ENCODE measurements around the gene CFAP97. TPM values are rescaled to one million over a fixed set of nuclear protein-coding genes. Genes with fewer than 3 reads are reported as not detected.
"Not testable (repeated sequence)": the region's sequence is repeated elsewhere in the genome, so short reads cannot be mapped to it uniquely, and the experiment has no call there.

CFAP97 gene
- total RNA-seq, 4 donors from 2014 or later = 6.5 to 14.1 (median 10.8) TPM

- no peaks in the 10 kb centered on the region for H3K9me3 ChIP-seq
- H3K27ac ChIP-seq = no peak overlapping the region
- DNase-seq = no peak
- H3K27me3 ChIP-seq = no peaks in the 10 kb centered on the region
- intact Hi-C loops (cut with DNase I; ENCODE audit: low total_unique reads) (loop anchor here (2.0 to 10.0 kb wide), 3 partner anchors 265 to 461 kb away; partner anchors contain the start of gene CCDC110), in situ Hi-C loops (cut with MboI; ENCODE audit: low sequenced_read_pairs in 4 of 4) (loop anchor here in 3 of 4 donors (10.0 to 25.0 kb wide), 3 partner anchors 181 to 406 kb away; partner anchors contain the start of genes ANKRD37 (in 3 of the 3) and LRP2BP (in 3 of the 3))
- H3K4me1 ChIP-seq = peaks cover 16 to 27% of the 10 kb centered on the region in 2 donors
- no peak overlapping the region for H3K4me3 ChIP-seq
- no peak for TF ChIP-seq POLR2A (IDR thresholded peaks at IDR 0.05)
- TF ChIP-seq, protein P1, sequence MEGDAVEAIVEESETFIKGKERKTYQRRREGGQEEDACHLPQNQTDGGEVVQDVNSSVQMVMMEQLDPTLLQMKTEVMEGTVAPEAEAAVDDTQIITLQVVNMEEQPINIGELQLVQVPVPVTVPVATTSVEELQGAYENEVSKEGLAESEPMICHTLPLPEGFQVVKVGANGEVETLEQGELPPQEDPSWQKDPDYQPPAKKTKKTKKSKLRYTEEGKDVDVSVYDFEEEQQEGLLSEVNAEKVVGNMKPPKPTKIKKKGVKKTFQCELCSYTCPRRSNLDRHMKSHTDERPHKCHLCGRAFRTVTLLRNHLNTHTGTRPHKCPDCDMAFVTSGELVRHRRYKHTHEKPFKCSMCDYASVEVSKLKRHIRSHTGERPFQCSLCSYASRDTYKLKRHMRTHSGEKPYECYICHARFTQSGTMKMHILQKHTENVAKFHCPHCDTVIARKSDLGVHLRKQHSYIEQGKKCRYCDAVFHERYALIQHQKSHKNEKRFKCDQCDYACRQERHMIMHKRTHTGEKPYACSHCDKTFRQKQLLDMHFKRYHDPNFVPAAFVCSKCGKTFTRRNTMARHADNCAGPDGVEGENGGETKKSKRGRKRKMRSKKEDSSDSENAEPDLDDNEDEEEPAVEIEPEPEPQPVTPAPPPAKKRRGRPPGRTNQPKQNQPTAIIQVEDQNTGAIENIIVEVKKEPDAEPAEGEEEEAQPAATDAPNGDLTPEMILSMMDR (IDR thresholded peaks at IDR 0.05 in 4 of 5, conservative IDR thresholded peaks at IDR 0.05 in 1 of 5) = no peak
- no peak for ATAC-seq
- no peaks in the 10 kb centered on the region for H3K36me3 ChIP-seq
Observed at GRCh38 chr4:185205697-185206342, 2.0 kb upstream of the CFAP97 start.

DNA sequence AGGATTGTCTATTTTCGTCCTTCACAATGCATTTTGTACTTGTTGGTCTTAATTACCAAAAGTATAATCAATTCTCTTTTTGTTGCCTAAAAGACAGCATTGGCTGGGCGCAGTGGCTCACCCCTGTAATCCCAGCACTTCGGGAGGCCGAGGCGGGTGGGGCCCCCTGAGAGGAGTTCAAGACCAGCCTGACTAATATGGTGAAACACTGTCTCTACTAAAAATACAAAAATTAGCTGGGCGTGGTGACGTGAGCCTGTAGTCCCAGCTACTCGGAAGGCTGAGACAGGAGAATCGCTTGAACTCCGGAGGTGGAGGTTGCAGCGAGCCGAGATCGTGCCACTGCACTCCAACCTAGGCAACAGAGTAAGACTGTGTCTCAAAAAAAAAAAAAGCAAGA, 1.3 kb upstream of the CFAP97 start:
- in situ Hi-C loops (cut with MboI; ENCODE audit: low sequenced_read_pairs in 4 of 4) (loop anchor here in 3 of 4 donors (10.0 to 25.0 kb wide), 3 partner anchors 182 to 407 kb away; partner anchors contain the start of genes ANKRD37 (in 3 of the 3) and LRP2BP (in 3 of the 3)), intact Hi-C loops (cut with DNase I; ENCODE audit: low total_unique reads) (loop anchor here (2.0 to 10.0 kb wide), 3 partner anchors 266 to 460 kb away; partner anchors contain the start of gene CCDC110)
- H3K4me3 ChIP-seq, H3K9me3 ChIP-seq, ATAC-seq, DNase-seq, H3K27me3 ChIP-seq, H3K36me3 ChIP-seq: not testable (repeated sequence)
- Histone ChIP-seq H3K4me1 (peaks cover 13 to 25% of the 10 kb centered on the region in 2 donors), H3K27ac (peak overlapping the region in 2 of 4 donors; percentile 85 to 99)

DNA sequence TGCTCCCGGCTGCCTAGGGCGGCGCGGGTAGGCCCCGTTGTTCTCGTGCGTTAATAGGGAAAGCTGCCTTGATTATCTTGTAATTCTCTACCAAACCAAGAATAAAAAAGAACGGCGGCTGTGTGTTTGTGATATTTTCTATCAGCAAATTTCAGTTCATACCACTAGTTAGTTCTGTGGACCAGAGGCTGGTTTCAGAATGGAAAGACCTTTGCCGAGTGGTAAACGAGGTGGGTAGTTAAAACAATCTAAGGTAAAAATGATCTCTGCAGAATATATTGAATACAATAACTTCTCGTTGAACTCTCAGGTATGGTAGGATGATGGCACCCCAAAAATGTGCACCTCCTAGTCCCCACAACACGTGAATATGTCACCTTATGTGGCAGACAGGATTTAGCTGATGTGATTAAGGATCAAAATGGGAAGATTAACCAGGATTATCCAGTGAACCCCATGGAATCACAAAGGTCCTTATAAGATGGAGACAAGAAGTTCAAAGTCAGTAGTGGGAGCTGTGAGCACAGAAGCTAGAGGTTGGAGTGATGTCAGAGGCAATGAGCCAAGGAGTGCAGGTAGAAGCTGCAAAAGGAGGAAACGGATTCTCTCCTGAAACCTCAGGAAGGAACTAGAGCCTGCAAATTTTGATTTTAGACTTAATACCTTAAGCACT, 574 bp upstream of the CFAP97 start:
- in situ Hi-C loops (cut with MboI; ENCODE audit: low sequenced_read_pairs in 4 of 4) (loop anchor here in 3 of 4 donors (10.0 to 25.0 kb wide), 3 partner anchors 183 to 408 kb away; partner anchors contain the start of genes ANKRD37 (in 3 of the 3) and LRP2BP (in 3 of the 3)), intact Hi-C loops (cut with DNase I; ENCODE audit: low total_unique reads) (loop anchor here (2.0 to 10.0 kb wide), 5 partner anchors 62 to 557 kb away; partner anchors contain the start of genes CASP3, CCDC110, PRIMPOL and SLC25A4)
- TF ChIP-seq POLR2A (IDR thresholded peaks at IDR 0.05) = no peak
- TF ChIP-seq, protein P1 (IDR thresholded peaks at IDR 0.05 in 4 of 5, conservative IDR thresholded peaks at IDR 0.05 in 1 of 5) = peak in 1 of 5 experiments; percentile 1
- ATAC-seq = no peak
- no peak for DNase-seq
- no peaks in the 10 kb centered on the region for H3K27me3 ChIP-seq
- H3K36me3 ChIP-seq = no peaks in the 10 kb centered on the region
- H3K27ac ChIP-seq = peak overlapping the region; percentile 85 to 99 (median 97)
- H3K9me3 ChIP-seq = no peaks in the 10 kb centered on the region
- peaks cover 13 to 25% of the 10 kb centered on the region in 2 donors for H3K4me1 ChIP-seq
- peak overlapping the region; percentile 52 to 83 (median 64) for H3K4me3 ChIP-seq

DNA sequence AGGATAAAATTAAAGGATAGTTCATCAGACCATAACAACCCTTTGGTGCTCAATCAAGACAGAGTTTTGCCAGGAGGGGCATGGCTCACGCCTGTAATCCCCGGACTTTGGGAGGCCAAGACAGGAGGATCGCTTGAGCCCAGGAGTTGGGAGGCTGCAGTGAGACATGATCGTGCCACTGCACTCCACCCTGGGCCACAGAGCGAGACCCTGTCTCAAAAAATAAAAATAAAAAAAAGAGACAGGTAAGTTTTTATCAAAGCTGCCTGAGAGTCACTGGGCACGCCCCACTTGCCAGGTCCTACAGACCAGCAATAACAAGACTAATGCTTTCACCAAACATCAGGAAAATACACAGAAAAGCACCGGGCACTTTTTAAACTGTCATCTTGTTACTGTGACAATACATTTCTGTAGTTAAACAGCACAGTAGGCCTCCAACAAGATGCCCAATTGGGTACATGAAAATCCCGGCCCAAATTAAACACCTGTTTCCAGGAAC, 765 bp downstream of the CFAP97 start:
- ATAC-seq (no peak), DNase-seq (no peak)
- peak overlapping the region; percentile 63 to 87 (median 74) for H3K4me3 ChIP-seq
- peaks cover 9 to 25% of the 10 kb centered on the region in 2 donors for H3K4me1 ChIP-seq
- TF ChIP-seq, protein P1 (IDR thresholded peaks at IDR 0.05 in 4 of 5, conservative IDR thresholded peaks at IDR 0.05 in 1 of 5) = no peak
- no peak for TF ChIP-seq POLR2A (IDR thresholded peaks at IDR 0.05)
- in situ Hi-C loops (cut with MboI; ENCODE audit: low sequenced_read_pairs in 4 of 4) (loop anchor here in 3 of 4 donors (10.0 to 25.0 kb wide), 3 partner anchors 184 to 409 kb away; partner anchors contain the start of genes ANKRD37 (in 3 of the 3) and LRP2BP (in 3 of the 3)), intact Hi-C loops (cut with DNase I; ENCODE audit: low total_unique reads) (loop anchor here (2.0 to 10.0 kb wide), 5 partner anchors 61 to 666 kb away; partner anchors contain the start of genes CASP3, PRIMPOL and SLC25A4)
- H3K9me3 ChIP-seq = no peaks in the 10 kb centered on the region
- H3K27me3 ChIP-seq = no peaks in the 10 kb centered on the region
- H3K27ac ChIP-seq = peak overlapping the region; percentile 85 to 99 (median 97)
- H3K36me3 ChIP-seq = no peaks in the 10 kb centered on the region
